GM23338 (cell line): ENCODE results near the gene ELMO2. TPM values are rescaled to one million over a fixed set of nuclear protein-coding genes. Genes with fewer than 3 reads are reported as not detected.

Experiments used
- ATAC-seq: fragments of 200-7000 bp; cut with Tn5 transposase; 3 replicates; pipeline ENCODE4 v1.9.1; 2020
- DNase-seq: peaks from one replicate; pipeline ENCODE4 v3.0.0-alpha.2; 2015; ENCODE audit warnings: low spot score
- H2AFZ ChIP-seq: fragments of 200-600 bp; sonication (generic); 2 replicates; pipeline ENCODE4 v1.8.0; 2016; ENCODE audit warnings: antibody characterized with exemption, mild to moderate bottlenecking, moderate library complexity
- H3F3A ChIP-seq: fragments of 200-600 bp; sonication (generic); replicated peaks from 2 replicates; pipeline ENCODE4 v1.8.0; 2017; ENCODE audit warnings: antibody characterized with exemption, mixed run types, low read depth
- H3K27ac ChIP-seq: fragments of 200-600 bp; sonication (generic); 2 replicates; pipeline ENCODE4 v1.6.1; 2016; ENCODE audit warnings: low read depth
- H3K27me3 ChIP-seq: fragments of 200-600 bp; sonication (generic); 2 replicates; pipeline ENCODE4 v1.8.0; 2016; ENCODE audit warnings: mild to moderate bottlenecking, mixed run types, moderate library complexity; ENCODE audit not compliant: insufficient read depth
- H3K36me3 ChIP-seq: fragments of 200-600 bp; sonication (generic); 2 replicates; pipeline ENCODE4 v1.8.0; 2016; ENCODE audit warnings: mild to moderate bottlenecking; ENCODE audit not compliant: insufficient read depth
- H3K4me1 ChIP-seq: fragments of 200-600 bp; sonication (generic); 2 replicates; pipeline ENCODE4 v1.8.0; 2016; ENCODE audit warnings: mild to moderate bottlenecking, moderate library complexity; ENCODE audit not compliant: insufficient read depth
- H3K4me2 ChIP-seq: fragments of 200-600 bp; sonication (generic); 2 replicates; pipeline ENCODE4 v1.7.1; 2017; ENCODE audit warnings: mixed run types
- H3K4me3 ChIP-seq: fragments of 200-600 bp; sonication (generic); 2 replicates; pipeline ENCODE4 v1.6.1; 2016; ENCODE audit warnings: mixed run types
- H3K79me2 ChIP-seq: fragments of 200-600 bp; sonication (generic); replicated peaks from 2 replicates; pipeline ENCODE4 v1.8.0; 2017; ENCODE audit warnings: mild to moderate bottlenecking; ENCODE audit not compliant: insufficient read depth
- H3K9me2 ChIP-seq: fragments of 200-600 bp; sonication (generic); 2 replicates; pipeline ENCODE4 v1.8.0; 2017; ENCODE audit not compliant: insufficient read depth
- H4K20me1 ChIP-seq: fragments of 200-600 bp; sonication (generic); replicated peaks from 2 replicates; pipeline ENCODE4 v1.8.0; 2017; ENCODE audit warnings: mild to moderate bottlenecking; ENCODE audit not compliant: insufficient read depth
- H3K27ac Mint-ChIP-seq: 2 replicates; pipeline ENCODE4 v1.8.0; 2020; ENCODE audit warnings: inconsistent platforms, mild to moderate bottlenecking, moderate library complexity, mixed read lengths
- H3K27me3 Mint-ChIP-seq: 3 replicates; pipeline ENCODE4 v1.8.0; 2022; ENCODE audit warnings: low read depth, mild to moderate bottlenecking, moderate library complexity, mixed read lengths, inconsistent platforms; ENCODE audit not compliant: insufficient read depth, poor library complexity
- H3K36me3 Mint-ChIP-seq: 3 replicates; pipeline ENCODE4 v1.8.0; 2021; ENCODE audit warnings: low read depth, mild to moderate bottlenecking, inconsistent platforms, moderate library complexity, mixed read lengths
- H3K4me1 Mint-ChIP-seq: 3 replicates; pipeline ENCODE4 v1.8.0; 2020; ENCODE audit warnings: mild to moderate bottlenecking, inconsistent platforms, mixed read lengths
- H3K4me3 Mint-ChIP-seq: 3 replicates; pipeline ENCODE4 v1.8.0; 2021; ENCODE audit warnings: moderate library complexity, mild to moderate bottlenecking, inconsistent platforms, mixed read lengths
- H3K9me3 Mint-ChIP-seq: 3 replicates; pipeline ENCODE4 v1.8.0; 2020; ENCODE audit warnings: moderate library complexity, mild to moderate bottlenecking, inconsistent platforms, mixed read lengths
- CREB1 ChIP-seq: fragments of 250-450 bp; sonication (Bioruptor Pico); IDR thresholded peaks from 2 replicates; pipeline ENCODE4 v1.5.0; 2020; ENCODE audit warnings: low read depth, mild to moderate bottlenecking, moderate library complexity
- CTCF ChIP-seq, 2 experiments: fragments of 200-600 bp in 1 of 2; sonication (generic) in 1 of 2; conservative IDR thresholded peaks; 2 replicates each; pipeline versions ENCODE4 v1.5.1 to v1.6.1; 2016 to 2017; ENCODE audit warnings: antibody characterized with exemption in 2 of 2, low read depth in 2 of 2, mild to moderate bottlenecking in 2 of 2, moderate library complexity in 1 of 2
- EZH2 ChIP-seq: fragments of 200-600 bp; sonication (generic); IDR thresholded peaks from one replicate; pipeline ENCODE4 v1.8.0; 2017; ENCODE audit warnings: antibody characterized with exemption, mild to moderate bottlenecking, low read depth; ENCODE audit not compliant: unreplicated experiment
- EZH2phosphoT487 ChIP-seq: fragments of 200-600 bp; sonication (generic); IDR thresholded peaks from one replicate; pipeline ENCODE4 v1.8.1; 2018; ENCODE audit warnings: antibody characterized with exemption; ENCODE audit not compliant: unreplicated experiment
- JUNB ChIP-seq: IDR thresholded peaks from one replicate; pipeline ENCODE4 v1.6.1; 2016; ENCODE audit warnings: antibody characterized with exemption; ENCODE audit not compliant: unreplicated experiment
- NANOG ChIP-seq: IDR thresholded peaks from 2 replicates; pipeline ENCODE4 v1.6.1; 2016; ENCODE audit warnings: antibody characterized with exemption, borderline replicate concordance
- POLR2AphosphoS5 ChIP-seq: IDR thresholded peaks from 2 replicates; pipeline ENCODE4 v1.6.1; 2016; ENCODE audit warnings: antibody characterized with exemption, low read depth
- STAT1 ChIP-seq: IDR thresholded peaks from one replicate; pipeline ENCODE4 v1.6.1; 2016; ENCODE audit warnings: antibody characterized with exemption; ENCODE audit not compliant: unreplicated experiment
- ZNF114 ChIP-seq: fragments of 250-450 bp; sonication (Bioruptor Pico); IDR thresholded peaks from 2 replicates; pipeline ENCODE4 v1.5.0; 2020; ENCODE audit warnings: mild to moderate bottlenecking, moderate library complexity
- ZNF331 ChIP-seq: fragments of 250-450 bp; sonication (Bioruptor Pico); IDR thresholded peaks from 2 replicates; pipeline ENCODE4 v1.5.0; 2020; ENCODE audit warnings: low read depth, mild to moderate bottlenecking, moderate library complexity
- polyA plus RNA-seq: library from polyadenylated mRNA; unstranded; fragments of >200 nt; fragmentation: Nextera tagmentation; extraction: Ambion mirVana; gene quantifications from 2 replicates; pipeline ENCODE4 v1.2.1, GENCODE V29; 2016
- total RNA-seq: library from RNA; depleted of rRNA; stranded (reverse); fragments of >200 nt; shearing (Covaris generic); gene quantifications from 2 replicates; pipeline ENCODE4 v1.2.3, GENCODE V29; 2014
- TF ChIP-seq, protein P1 (sequence below): IDR thresholded peaks from one replicate; pipeline ENCODE4 v1.6.1; 2018; ENCODE audit warnings: antibody characterized with exemption; ENCODE audit not compliant: unreplicated experiment
- TF ChIP-seq, protein P2 (sequence below): IDR thresholded peaks from 2 replicates; pipeline ENCODE4 v1.6.1; 2016; ENCODE audit warnings: antibody characterized with exemption
- TF ChIP-seq, protein P3 (sequence below): fragments of 250-450 bp; sonication (Bioruptor Pico); IDR thresholded peaks from 2 replicates; pipeline ENCODE4 v1.5.0; 2020; ENCODE audit warnings: mild to moderate bottlenecking, moderate library complexity

ELMO2 gene
- total and polyA plus RNA-seq, 2 experiments from 2014 or later: 15.1 to 44.1 TPM

DNA sequence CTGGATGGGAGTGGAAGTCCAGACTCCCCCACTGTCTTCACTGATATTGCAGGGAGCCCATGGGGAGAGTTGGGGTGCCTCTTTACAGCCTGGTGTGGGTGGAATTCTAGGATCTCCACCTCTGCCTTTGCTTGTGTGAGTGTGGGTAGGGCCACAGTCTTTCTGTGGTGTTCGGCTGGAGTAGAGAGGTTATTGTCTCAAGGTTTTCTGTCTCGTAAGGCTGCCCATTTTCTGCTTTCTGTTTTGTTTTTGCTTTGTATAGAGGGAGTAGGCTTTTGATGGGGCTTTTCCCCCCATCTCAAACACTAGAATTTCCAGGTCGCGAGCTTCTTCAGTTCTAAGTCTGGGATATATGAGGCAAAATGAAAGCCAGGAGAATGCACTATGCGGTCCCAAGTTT lies 40.4 kb upstream of the ELMO2 start:
- Mint-ChIP-seq H3K4me1 (no peaks in the 10 kb centered on the region; the same call in 2 of the 3 replicates), H3K4me3 (no peak overlapping the region), H3K27me3 (peaks cover 4% of the 10 kb centered on the region), H3K36me3 (peaks cover 56% of the 10 kb centered on the region), H3K9me3 (peaks cover 70% of the 10 kb centered on the region), H3K27ac (no peak overlapping the region)
- no peak overlapping the region for H3K4me2 ChIP-seq
- no peaks in the 10 kb centered on the region for H4K20me1 ChIP-seq
- TF ChIP-seq, protein P1, sequence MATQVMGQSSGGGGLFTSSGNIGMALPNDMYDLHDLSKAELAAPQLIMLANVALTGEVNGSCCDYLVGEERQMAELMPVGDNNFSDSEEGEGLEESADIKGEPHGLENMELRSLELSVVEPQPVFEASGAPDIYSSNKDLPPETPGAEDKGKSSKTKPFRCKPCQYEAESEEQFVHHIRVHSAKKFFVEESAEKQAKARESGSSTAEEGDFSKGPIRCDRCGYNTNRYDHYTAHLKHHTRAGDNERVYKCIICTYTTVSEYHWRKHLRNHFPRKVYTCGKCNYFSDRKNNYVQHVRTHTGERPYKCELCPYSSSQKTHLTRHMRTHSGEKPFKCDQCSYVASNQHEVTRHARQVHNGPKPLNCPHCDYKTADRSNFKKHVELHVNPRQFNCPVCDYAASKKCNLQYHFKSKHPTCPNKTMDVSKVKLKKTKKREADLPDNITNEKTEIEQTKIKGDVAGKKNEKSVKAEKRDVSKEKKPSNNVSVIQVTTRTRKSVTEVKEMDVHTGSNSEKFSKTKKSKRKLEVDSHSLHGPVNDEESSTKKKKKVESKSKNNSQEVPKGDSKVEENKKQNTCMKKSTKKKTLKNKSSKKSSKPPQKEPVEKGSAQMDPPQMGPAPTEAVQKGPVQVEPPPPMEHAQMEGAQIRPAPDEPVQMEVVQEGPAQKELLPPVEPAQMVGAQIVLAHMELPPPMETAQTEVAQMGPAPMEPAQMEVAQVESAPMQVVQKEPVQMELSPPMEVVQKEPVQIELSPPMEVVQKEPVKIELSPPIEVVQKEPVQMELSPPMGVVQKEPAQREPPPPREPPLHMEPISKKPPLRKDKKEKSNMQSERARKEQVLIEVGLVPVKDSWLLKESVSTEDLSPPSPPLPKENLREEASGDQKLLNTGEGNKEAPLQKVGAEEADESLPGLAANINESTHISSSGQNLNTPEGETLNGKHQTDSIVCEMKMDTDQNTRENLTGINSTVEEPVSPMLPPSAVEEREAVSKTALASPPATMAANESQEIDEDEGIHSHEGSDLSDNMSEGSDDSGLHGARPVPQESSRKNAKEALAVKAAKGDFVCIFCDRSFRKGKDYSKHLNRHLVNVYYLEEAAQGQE: no peak
- TF ChIP-seq, protein P2, sequence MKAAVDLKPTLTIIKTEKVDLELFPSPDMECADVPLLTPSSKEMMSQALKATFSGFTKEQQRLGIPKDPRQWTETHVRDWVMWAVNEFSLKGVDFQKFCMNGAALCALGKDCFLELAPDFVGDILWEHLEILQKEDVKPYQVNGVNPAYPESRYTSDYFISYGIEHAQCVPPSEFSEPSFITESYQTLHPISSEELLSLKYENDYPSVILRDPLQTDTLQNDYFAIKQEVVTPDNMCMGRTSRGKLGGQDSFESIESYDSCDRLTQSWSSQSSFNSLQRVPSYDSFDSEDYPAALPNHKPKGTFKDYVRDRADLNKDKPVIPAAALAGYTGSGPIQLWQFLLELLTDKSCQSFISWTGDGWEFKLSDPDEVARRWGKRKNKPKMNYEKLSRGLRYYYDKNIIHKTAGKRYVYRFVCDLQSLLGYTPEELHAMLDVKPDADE: no peak
- TF ChIP-seq EZH2: no peak
- no peak for TF ChIP-seq NANOG
- TF ChIP-seq ZNF114 (CRISPR knock-in tag): no peak
- no peak for TF ChIP-seq EZH2phosphoT487
- no peak for TF ChIP-seq STAT1
- TF ChIP-seq JUNB: no peak
- TF ChIP-seq POLR2AphosphoS5: no peak
- no peak for TF ChIP-seq ZNF331 (CRISPR knock-in tag)
- no peak for TF ChIP-seq CTCF (conservative IDR thresholded peaks at IDR 0.05; ENCODE audit: low read depth in 2 of 2)
- TF ChIP-seq, protein P3, sequence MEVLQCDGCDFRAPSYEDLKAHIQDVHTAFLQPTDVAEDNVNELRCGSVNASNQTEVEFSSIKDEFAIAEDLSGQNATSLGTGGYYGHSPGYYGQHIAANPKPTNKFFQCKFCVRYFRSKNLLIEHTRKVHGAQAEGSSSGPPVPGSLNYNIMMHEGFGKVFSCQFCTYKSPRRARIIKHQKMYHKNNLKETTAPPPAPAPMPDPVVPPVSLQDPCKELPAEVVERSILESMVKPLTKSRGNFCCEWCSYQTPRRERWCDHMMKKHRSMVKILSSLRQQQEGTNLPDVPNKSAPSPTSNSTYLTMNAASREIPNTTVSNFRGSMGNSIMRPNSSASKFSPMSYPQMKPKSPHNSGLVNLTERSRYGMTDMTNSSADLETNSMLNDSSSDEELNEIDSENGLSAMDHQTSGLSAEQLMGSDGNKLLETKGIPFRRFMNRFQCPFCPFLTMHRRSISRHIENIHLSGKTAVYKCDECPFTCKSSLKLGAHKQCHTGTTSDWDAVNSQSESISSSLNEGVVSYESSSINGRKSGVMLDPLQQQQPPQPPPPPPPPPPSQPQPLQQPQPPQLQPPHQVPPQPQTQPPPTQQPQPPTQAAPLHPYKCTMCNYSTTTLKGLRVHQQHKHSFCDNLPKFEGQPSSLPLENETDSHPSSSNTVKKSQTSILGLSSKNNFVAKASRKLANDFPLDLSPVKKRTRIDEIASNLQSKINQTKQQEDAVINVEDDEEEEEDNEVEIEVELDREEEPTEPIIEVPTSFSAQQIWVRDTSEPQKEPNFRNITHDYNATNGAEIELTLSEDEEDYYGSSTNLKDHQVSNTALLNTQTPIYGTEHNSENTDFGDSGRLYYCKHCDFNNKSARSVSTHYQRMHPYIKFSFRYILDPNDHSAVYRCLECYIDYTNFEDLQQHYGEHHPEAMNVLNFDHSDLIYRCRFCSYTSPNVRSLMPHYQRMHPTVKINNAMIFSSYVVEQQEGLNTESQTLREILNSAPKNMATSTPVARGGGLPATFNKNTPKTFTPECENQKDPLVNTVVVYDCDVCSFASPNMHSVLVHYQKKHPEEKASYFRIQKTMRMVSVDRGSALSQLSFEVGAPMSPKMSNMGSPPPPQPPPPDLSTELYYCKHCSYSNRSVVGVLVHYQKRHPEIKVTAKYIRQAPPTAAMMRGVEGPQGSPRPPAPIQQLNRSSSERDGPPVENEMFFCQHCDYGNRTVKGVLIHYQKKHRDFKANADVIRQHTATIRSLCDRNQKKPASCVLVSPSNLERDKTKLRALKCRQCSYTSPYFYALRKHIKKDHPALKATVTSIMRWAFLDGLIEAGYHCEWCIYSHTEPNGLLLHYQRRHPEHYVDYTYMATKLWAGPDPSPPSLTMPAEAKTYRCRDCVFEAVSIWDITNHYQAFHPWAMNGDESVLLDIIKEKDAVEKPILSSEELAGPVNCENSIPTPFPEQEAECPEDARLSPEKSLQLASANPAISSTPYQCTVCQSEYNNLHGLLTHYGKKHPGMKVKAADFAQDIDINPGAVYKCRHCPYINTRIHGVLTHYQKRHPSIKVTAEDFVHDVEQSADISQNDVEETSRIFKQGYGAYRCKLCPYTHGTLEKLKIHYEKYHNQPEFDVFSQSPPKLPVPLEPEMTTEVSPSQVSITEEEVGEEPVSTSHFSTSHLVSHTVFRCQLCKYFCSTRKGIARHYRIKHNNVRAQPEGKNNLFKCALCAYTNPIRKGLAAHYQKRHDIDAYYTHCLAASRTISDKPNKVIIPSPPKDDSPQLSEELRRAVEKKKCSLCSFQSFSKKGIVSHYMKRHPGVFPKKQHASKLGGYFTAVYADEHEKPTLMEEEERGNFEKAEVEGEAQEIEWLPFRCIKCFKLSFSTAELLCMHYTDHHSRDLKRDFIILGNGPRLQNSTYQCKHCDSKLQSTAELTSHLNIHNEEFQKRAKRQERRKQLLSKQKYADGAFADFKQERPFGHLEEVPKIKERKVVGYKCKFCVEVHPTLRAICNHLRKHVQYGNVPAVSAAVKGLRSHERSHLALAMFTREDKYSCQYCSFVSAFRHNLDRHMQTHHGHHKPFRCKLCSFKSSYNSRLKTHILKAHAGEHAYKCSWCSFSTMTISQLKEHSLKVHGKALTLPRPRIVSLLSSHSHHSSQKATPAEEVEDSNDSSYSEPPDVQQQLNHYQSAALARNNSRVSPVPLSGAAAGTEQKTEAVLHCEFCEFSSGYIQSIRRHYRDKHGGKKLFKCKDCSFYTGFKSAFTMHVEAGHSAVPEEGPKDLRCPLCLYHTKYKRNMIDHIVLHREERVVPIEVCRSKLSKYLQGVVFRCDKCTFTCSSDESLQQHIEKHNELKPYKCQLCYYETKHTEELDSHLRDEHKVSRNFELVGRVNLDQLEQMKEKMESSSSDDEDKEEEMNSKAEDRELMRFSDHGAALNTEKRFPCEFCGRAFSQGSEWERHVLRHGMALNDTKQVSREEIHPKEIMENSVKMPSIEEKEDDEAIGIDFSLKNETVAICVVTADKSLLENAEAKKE (CRISPR knock-in tag): no peak
- no peak for TF ChIP-seq CREB1 (CRISPR knock-in tag)
- H3K27me3 ChIP-seq: no peaks in the 10 kb centered on the region
- H3K9me2 ChIP-seq: no peaks in the 10 kb centered on the region
- H3K27ac ChIP-seq: no peak overlapping the region
- DNase-seq (no peak), ATAC-seq (no peak)
- no peaks in the 10 kb centered on the region; the same call in 1 of the 2 replicates for H3K36me3 ChIP-seq
- H3K4me1 ChIP-seq: no peaks in the 10 kb centered on the region
- H3K79me2 ChIP-seq: no peaks in the 10 kb centered on the region
- H2AFZ ChIP-seq: no peak overlapping the region
- no peak overlapping the region for H3K4me3 ChIP-seq
- no peaks in the 10 kb centered on the region for H3F3A ChIP-seq
